ENCODE data around the gene SOAT2. TPM values are rescaled to one million over a fixed set of nuclear protein-coding genes. Genes with fewer than 3 reads are reported as not detected.

SOAT2 gene
- total and polyA plus RNA-seq, 4 donors, result 0.48 to 9.4 (median 1.3) TPM

- DNase-seq (ENCODE audit: low spot score), result no peak
- H3K9me3 ChIP-seq (ENCODE audit: control insufficient read depth in 4 of 4, low read length in 3 of 4), result no peaks in the 10 kb centered on the region
- H3K27ac ChIP-seq (ENCODE audit: low read depth in 1 of 2, low read length in 2 of 2), result peak overlapping the region; percentile 65 to 88
- H3K27me3 ChIP-seq (ENCODE audit: control insufficient read depth in 4 of 4, insufficient read depth in 4 of 4, low read length in 3 of 4), result no peaks in the 10 kb centered on the region
- TF ChIP-seq MAX (IDR thresholded peaks at IDR 0.05), result no peak
- peak; percentile 98 for TF ChIP-seq NR2F2 (IDR thresholded peaks at IDR 0.05)
- peak in 1 of 2 donors; percentile 33 for TF ChIP-seq HNF4A (conservative IDR thresholded peaks at IDR 0.05)
- 46% methylated on average over 3 of the region's 3 CpGs for WGBS
- no peak overlapping the region for H3K9ac ChIP-seq (ENCODE audit: low read depth in 1 of 2, low read length in 2 of 2)
- no peak overlapping the region for H3K4me3 ChIP-seq (ENCODE audit: low read depth in 1 of 3, low read length in 3 of 3)
- H3K36me3 ChIP-seq (ENCODE audit: control insufficient read depth in 4 of 4, insufficient read depth in 3 of 4, low read depth in 1 of 4, low read length in 3 of 4), result no peaks in the 10 kb centered on the region
- H3K4me1 ChIP-seq (ENCODE audit: control insufficient read depth in 4 of 4, insufficient read depth in 4 of 4, low read length in 3 of 4), result peaks cover 16 to 49% (median 29%) of the 10 kb centered on the region in 4 donors
Observed at GRCh38 chr12:53103860-53104305, 597 bp downstream of the SOAT2 start.

- TF ChIP-seq RXRA (IDR thresholded peaks at IDR 0.05) (peak; percentile 76 to 87), FOXA1 (IDR thresholded peaks at IDR 0.05) (no peak), HNF4A (conservative IDR thresholded peaks at IDR 0.05) (peak; percentile 53 to 60), TAF1 (conservative IDR thresholded peaks at IDR 0.05) (no peak), REST (IDR thresholded peaks at IDR 0.05) (no peak), YY1 (IDR thresholded peaks at IDR 0.05) (no peak), ATF3 (IDR thresholded peaks at IDR 0.05) (no peak), MAX (IDR thresholded peaks at IDR 0.05) (no peak), SP1 (IDR thresholded peaks at IDR 0.05) (no peak), NR2F2 (IDR thresholded peaks at IDR 0.05) (peak; percentile 83), EGR1 (IDR thresholded peaks at IDR 0.05; ENCODE audit: low read depth in 2 of 2) (no peak), JUND (IDR thresholded peaks at IDR 0.05) (no peak), GABPA (IDR thresholded peaks at IDR 0.05 in 1 of 2, conservative IDR thresholded peaks at IDR 0.05 in 1 of 2) (no peak), FOXA2 (IDR thresholded peaks at IDR 0.05) (no peak), RAD21 (IDR thresholded peaks at IDR 0.05) (no peak), HNF4G (IDR thresholded peaks at IDR 0.05) (no peak), ZBTB33 (IDR thresholded peaks at IDR 0.05) (no peak), CTCF (IDR thresholded peaks at IDR 0.05; ENCODE audit: low read depth, low read length, missing input control) (no peak)
- H3K36me3 ChIP-seq (ENCODE audit: control insufficient read depth in 4 of 4, insufficient read depth in 3 of 4, low read depth in 1 of 4, low read length in 3 of 4), result no peaks in the 10 kb centered on the region
- 69% methylated on average over 8 of the region's 8 CpGs for WGBS
- H3K9me3 ChIP-seq (ENCODE audit: control insufficient read depth in 4 of 4, low read length in 3 of 4), result no peaks in the 10 kb centered on the region
- peaks cover 16 to 44% (median 26%) of the 10 kb centered on the region in 4 donors for H3K4me1 ChIP-seq (ENCODE audit: control insufficient read depth in 4 of 4, insufficient read depth in 4 of 4, low read length in 3 of 4)
- H3K27ac ChIP-seq (ENCODE audit: low read depth in 1 of 2, low read length in 2 of 2), result no peak overlapping the region
- H3K9ac ChIP-seq (ENCODE audit: low read depth in 1 of 2, low read length in 2 of 2), result no peak overlapping the region
- no peaks in the 10 kb centered on the region for H3K27me3 ChIP-seq (ENCODE audit: control insufficient read depth in 4 of 4, insufficient read depth in 4 of 4, low read length in 3 of 4)
- DNase-seq (ENCODE audit: low spot score), result no peak
- no peak overlapping the region for H3K4me3 ChIP-seq (ENCODE audit: low read depth in 1 of 3, low read length in 3 of 3)
Observed at GRCh38 chr12:53105256-53105655, 2.0 kb downstream of the SOAT2 start.
